HepG2 (cell line): ENCODE data around the gene PNKD. TPM values are rescaled to one million over a fixed set of nuclear protein-coding genes. Genes with fewer than 3 reads are reported as not detected.

Source experiments
- ATAC-seq: fragments of 200-7000 bp; cut with Tn5 transposase; 3 replicates; pipeline ENCODE4 v1.9.1; 2020; ENCODE audit warnings: mild to moderate bottlenecking, moderate library complexity
- BruUV-seq: library from RNA; stranded (reverse); fragments of 400-500 nt; replicated peaks from 2 replicates; lab custom pipeline; 2021; lab: Mats Ljungman, UMichigan
- CTCF ChIA-PET: fragments of 300-600 bp; formaldehyde crosslinking; extraction: SDS; loops from one replicate; lab custom pipeline; 2021; ENCODE audit warnings: low total read pairs, inconsistent platforms, low intra/inter-chr PET ratio; lab: Yijun Ruan, JAX
- POLR2A ChIA-PET: fragments of 350-600 bp; sonication (Branson Sonifier 250); formaldehyde crosslinking; loops from one replicate; lab custom pipeline; 2020; ENCODE audit warnings: antibody characterized with exemption, inconsistent platforms; lab: Yijun Ruan, JAX
- DNase-seq: peaks from one replicate; pipeline ENCODE4 v3.0.0-alpha.2; 2015; ENCODE audit warnings: low spot score
- FAIRE-seq: peaks from 3 replicates; lab custom pipeline; 2011; peaks lifted over from hg19 to GRCh38; lab: Jason Lieb, UNC
- H2AFZ ChIP-seq: one replicate; pipeline ENCODE4 v1.6.1; 2011; ENCODE audit warnings: low read length, inconsistent platforms
- H3K27ac ChIP-seq: fragments of 300-600 bp; 3 replicates; pipeline ENCODE4 v1.8.0; 2011; ENCODE audit warnings: mixed run types, mild to moderate bottlenecking, mixed read lengths, low read length, inconsistent platforms; ENCODE audit not compliant: insufficient read depth; ENCODE audit errors: extremely low read length
- H3K27me3 ChIP-seq, 2 experiments: fragments of 200-600 bp in 1 of 2; 2 replicates in 1 of 2; 3 replicates in 1 of 2; pipeline versions ENCODE4 v1.6.0 to v1.8.0; 2011; ENCODE audit warnings: low read length in 2 of 2, mild to moderate bottlenecking in 2 of 2, moderate library complexity in 2 of 2, inconsistent platforms in 1 of 2; ENCODE audit not compliant: insufficient read depth in 2 of 2, control insufficient read depth in 1 of 2
- H3K36me3 ChIP-seq, 2 experiments: fragments of 200-600 bp in 1 of 2; replicated peaks in 1 of 2; 2 replicates in 1 of 2; 3 replicates in 1 of 2; pipeline versions ENCODE4 v1.5.1 to v1.8.0; 2011; ENCODE audit warnings: low read length in 2 of 2, inconsistent platforms in 1 of 2; ENCODE audit not compliant: insufficient read depth in 2 of 2, control insufficient read depth in 1 of 2
- H3K4me1 ChIP-seq: 2 replicates; pipeline ENCODE4 v1.5.1; 2012; ENCODE audit warnings: low read length, inconsistent platforms; ENCODE audit not compliant: insufficient read depth
- H3K4me2 ChIP-seq: 2 replicates; pipeline ENCODE4 v1.6.0; 2011; ENCODE audit warnings: low read depth, low read length, inconsistent platforms
- H3K4me3 ChIP-seq, 3 experiments: fragments of 200-600 bp in 1 of 3; sonication (generic), shearing (Covaris generic) in 1 of 3; replicated peaks in 1 of 3; 2 replicates each; pipeline ENCODE4 v1.5.1; 2011 to 2016; ENCODE audit warnings: low read length in 3 of 3, inconsistent platforms in 2 of 3, low read depth in 2 of 3, mild to moderate bottlenecking in 2 of 3, control low read depth in 1 of 3, mixed read lengths in 1 of 3; ENCODE audit not compliant: insufficient read depth in 1 of 3
- H3K79me2 ChIP-seq: one replicate; pipeline ENCODE4 v1.6.1; 2011; ENCODE audit warnings: low read length, inconsistent platforms; ENCODE audit not compliant: insufficient read depth
- H3K9ac ChIP-seq: 2 replicates; pipeline ENCODE4 v1.6.0; 2011; ENCODE audit warnings: mild to moderate bottlenecking, low read depth, low read length, inconsistent platforms; ENCODE audit not compliant: insufficient read depth
- H3K9me3 ChIP-seq: 2 replicates; pipeline ENCODE4 v1.5.1; 2012; ENCODE audit warnings: mild to moderate bottlenecking, low read length
- H4K20me1 ChIP-seq: 2 replicates; pipeline ENCODE4 v1.6.0; 2011; ENCODE audit warnings: inconsistent platforms, mild to moderate bottlenecking, low read length, moderate library complexity; ENCODE audit not compliant: insufficient read depth
- RBM22 ChIP-seq: fragments of 200-400 bp; formaldehyde crosslinking; optimal IDR thresholded peaks from 2 replicates; pipeline ENCODE3; 2017; ENCODE audit warnings: mild to moderate bottlenecking, low read length, moderate library complexity
- ZNF670 ChIP-seq: sonication (generic); formaldehyde crosslinking; IDR thresholded peaks from 2 replicates; pipeline ENCODE4 v1.8.0; 2022; ENCODE audit warnings: mild to moderate bottlenecking, missing genetic modification reagents, borderline replicate concordance
- WGBS: methylation state at CpG from one replicate; pipeline ENCODE4 v1.1.6; 2017; ENCODE audit warnings: low lambda C conversion rate; 5-methylcytosine and 5-hydroxymethylcytosine counted together
- in situ Hi-C: cut with HindIII; loops from 2 replicates; pipeline ENCODE4 v1.10.0; 2017; ENCODE audit warnings: low pct_unique_long_range_greater_than_20kb; ENCODE audit not compliant: extremely low pct_ligation_motif_present
- intact Hi-C: fragments of 100-400 bp; cut with micrococcal nuclease; formaldehyde crosslinking; loops from one replicate; pipeline ENCODE4 v1.10.0; 2022; ENCODE audit not compliant: unreplicated experiment
- polyA plus RNA-seq, 8 experiments: library from polyadenylated mRNA; depleted of rRNA in 3 of 8; stranded (reverse) in 7 of 8; unstranded in 1 of 8; fragments of >200 nt; fragmentation: Illumina TruSeq in 4 of 8; extraction: Trizol in 4 of 8; gene quantifications; 2 replicates each; pipeline versions ENCODE4 v1.2.1 to v1.2.3, GENCODE V29; 2011 to 2016; ENCODE audit warnings: low read depth in 4 of 8, missing spikeins in 1 of 8, mixed read lengths in 1 of 8; ENCODE audit not compliant: insufficient read depth in 1 of 8
- total RNA-seq, 5 experiments: library from RNA; depleted of rRNA; stranded (reverse); fragments of >200 nt; fragmentation: Illumina TruSeq; extraction: Trizol; gene quantifications; 2 replicates each; pipeline ENCODE4 v1.2.3, GENCODE V29; 2016; ENCODE audit warnings: low read depth in 1 of 5
- TF ChIP-seq, protein P1 (sequence below): sonication (generic); formaldehyde crosslinking; IDR thresholded peaks from 2 replicates; pipeline ENCODE4 v1.4.0; 2020; ENCODE audit warnings: mild to moderate bottlenecking, missing genetic modification reagents, borderline replicate concordance
- TF ChIP-seq, protein P2 (sequence below): sonication (generic); formaldehyde crosslinking; IDR thresholded peaks from 2 replicates; pipeline ENCODE4 v1.4.0; 2020; ENCODE audit warnings: missing genetic modification reagents

PNKD gene
- total and polyA plus RNA-seq, 2 of the 13 experiments (the other 11 are each of a cell fraction or from before 2014, with no cell fraction given) = 55.9 to 80.4 TPM

DNA sequence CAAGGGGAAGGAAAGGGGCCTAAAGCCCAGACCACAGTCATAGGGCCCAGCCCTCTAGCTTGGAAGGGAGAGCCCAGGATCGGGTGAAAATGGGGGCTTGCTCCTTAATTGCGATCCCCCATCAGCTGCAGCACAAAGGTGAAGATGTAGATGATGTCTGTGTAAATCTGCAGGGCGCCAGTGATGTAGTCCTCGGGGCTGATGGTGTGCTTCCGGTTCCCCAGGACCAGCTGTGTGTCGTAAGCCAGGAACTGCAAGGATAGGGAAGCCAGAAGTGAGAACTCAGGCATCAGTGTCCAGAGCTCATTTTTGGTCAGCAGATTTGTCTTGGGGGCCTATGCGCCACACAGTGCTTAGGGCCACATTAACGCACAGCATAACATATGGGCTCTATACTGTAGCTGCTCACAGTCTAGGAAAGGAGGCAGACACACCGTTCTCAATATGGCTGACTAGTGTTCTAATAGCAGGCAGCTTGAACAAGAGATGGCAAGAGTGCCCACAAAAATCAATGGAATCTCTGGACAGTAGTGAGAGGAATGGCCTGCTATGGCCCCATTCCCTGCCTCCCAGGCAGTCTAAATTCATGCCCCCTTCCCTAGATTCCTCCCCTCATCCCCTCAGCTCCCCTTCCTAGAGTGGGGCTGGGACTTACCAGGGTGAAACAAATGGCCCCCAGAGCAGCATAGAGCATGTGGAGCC lies 5.2 kb downstream of the PNKD start:
- Histone ChIP-seq H2AFZ (no peak overlapping the region), H3K27me3 (no peaks in the 10 kb centered on the region; a peak in 1 of 5 replicates), H3K9me3 (no peaks in the 10 kb centered on the region), H3K27ac (no peak overlapping the region), H3K4me3 (no peak overlapping the region), H3K4me1 (peaks cover 23% of the 10 kb centered on the region), H4K20me1 (no peaks in the 10 kb centered on the region; the same call in 1 of the 2 replicates), H3K9ac (no peak overlapping the region), H3K36me3 (peaks cover 47 to 70% of the 10 kb centered on the region in 2 experiments), H3K4me2 (no peak overlapping the region), H3K79me2 (peaks cover 15% of the 10 kb centered on the region)
- in situ Hi-C loops (loop anchor here (10.0 kb wide), 1 partner anchor 189 kb away; no protein-coding TSS in a partner anchor), intact Hi-C loops (no loop called here)
- FAIRE-seq (no peak), DNase-seq (no peak), ATAC-seq (no peak)
- WGBS = 97% methylated on average over 9 of the region's 9 CpGs
- CTCF ChIA-PET = no interaction called here
- no TSS peak for BruUV-seq
- POLR2A ChIA-PET = interaction anchor here (1.6 to 7.5 kb wide), 4 partner anchors 10 to 131 kb away, joined by 3 to 121 read pairs (median 58); partner anchors contain the start of gene TMBIM1
- TF ChIP-seq ZNF670 (CRISPR knock-in tag) (no peak), RBM22 (peak; percentile 57)

DNA sequence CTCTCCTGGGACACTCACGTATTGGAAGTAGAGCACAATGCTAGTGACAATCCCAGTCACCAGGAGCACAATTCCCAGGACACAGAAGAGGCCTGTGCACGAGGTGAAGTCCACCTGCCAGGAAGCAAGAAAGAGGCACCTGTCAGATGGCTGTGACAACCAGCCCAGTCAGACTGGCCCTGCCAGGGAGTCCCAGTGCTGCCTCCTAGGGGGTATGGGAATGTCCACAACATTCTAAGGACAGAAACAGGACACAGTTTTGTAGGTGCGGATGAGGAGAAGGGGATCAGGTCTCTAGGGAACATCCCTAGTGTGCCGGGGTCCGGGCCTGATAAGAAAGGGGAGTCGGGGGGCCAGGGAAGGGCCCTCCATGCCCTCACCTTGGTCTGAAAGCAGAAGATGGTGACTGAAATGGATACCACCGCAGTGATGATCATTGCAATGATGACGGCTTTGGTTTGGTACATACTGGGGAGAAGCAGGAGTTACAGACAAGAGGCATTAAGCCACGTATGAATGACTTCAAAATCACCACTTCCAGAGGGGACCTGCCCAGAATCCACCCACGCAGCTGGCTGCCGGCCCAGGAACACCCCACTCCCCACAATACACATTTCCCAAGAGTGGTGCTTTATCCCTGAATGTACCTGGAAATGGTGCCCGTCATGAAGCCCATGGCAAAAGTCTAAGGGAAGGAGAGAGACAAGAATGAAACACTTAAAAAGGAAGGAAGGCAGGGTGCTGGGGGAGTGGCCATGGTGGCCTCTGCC lies 6.9 kb downstream of the PNKD start:
- in situ Hi-C loops (loop anchor here (10.0 kb wide), 1 partner anchor 188 kb away; no protein-coding TSS in a partner anchor), intact Hi-C loops (no loop called here)
- ChIA-PET POLR2A (interaction anchor here (1.3 to 7.5 kb wide), 3 partner anchors 8 to 14 kb away, joined by 3 to 121 read pairs (median 110); partner anchors contain the start of gene TMBIM1), CTCF (no interaction called here)
- no peaks in the 10 kb centered on the region for H3K27me3 ChIP-seq
- H3K9ac ChIP-seq = no peak overlapping the region
- peaks cover 55 to 83% of the 10 kb centered on the region in 2 experiments for H3K36me3 ChIP-seq
- H3K79me2 ChIP-seq = no peaks in the 10 kb centered on the region
- TF ChIP-seq, protein P1, sequence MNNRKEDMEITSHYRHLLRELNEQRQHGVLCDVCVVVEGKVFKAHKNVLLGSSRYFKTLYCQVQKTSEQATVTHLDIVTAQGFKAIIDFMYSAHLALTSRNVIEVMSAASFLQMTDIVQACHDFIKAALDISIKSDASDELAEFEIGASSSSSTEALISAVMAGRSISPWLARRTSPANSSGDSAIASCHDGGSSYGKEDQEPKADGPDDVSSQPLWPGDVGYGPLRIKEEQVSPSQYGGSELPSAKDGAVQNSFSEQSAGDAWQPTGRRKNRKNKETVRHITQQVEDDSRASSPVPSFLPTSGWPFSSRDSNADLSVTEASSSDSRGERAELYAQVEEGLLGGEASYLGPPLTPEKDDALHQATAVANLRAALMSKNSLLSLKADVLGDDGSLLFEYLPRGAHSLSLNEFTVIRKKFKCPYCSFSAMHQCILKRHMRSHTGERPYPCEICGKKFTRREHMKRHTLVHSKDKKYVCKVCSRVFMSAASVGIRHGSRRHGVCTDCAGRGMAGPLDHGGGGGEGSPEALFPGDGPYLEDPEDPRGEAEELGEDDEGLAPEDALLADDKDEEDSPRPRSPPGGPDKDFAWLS (CRISPR knock-in tag) = no peak
- TF ChIP-seq, protein P2, sequence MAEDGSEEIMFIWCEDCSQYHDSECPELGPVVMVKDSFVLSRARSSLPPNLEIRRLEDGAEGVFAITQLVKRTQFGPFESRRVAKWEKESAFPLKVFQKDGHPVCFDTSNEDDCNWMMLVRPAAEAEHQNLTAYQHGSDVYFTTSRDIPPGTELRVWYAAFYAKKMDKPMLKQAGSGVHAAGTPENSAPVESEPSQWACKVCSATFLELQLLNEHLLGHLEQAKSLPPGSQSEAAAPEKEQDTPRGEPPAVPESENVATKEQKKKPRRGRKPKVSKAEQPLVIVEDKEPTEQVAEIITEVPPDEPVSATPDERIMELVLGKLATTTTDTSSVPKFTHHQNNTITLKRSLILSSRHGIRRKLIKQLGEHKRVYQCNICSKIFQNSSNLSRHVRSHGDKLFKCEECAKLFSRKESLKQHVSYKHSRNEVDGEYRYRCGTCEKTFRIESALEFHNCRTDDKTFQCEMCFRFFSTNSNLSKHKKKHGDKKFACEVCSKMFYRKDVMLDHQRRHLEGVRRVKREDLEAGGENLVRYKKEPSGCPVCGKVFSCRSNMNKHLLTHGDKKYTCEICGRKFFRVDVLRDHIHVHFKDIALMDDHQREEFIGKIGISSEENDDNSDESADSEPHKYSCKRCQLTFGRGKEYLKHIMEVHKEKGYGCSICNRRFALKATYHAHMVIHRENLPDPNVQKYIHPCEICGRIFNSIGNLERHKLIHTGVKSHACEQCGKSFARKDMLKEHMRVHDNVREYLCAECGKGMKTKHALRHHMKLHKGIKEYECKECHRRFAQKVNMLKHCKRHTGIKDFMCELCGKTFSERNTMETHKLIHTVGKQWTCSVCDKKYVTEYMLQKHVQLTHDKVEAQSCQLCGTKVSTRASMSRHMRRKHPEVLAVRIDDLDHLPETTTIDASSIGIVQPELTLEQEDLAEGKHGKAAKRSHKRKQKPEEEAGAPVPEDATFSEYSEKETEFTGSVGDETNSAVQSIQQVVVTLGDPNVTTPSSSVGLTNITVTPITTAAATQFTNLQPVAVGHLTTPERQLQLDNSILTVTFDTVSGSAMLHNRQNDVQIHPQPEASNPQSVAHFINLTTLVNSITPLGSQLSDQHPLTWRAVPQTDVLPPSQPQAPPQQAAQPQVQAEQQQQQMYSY (CRISPR knock-in tag) = no peak
- no peak overlapping the region for H3K4me3 ChIP-seq
- no TSS peak for BruUV-seq
- H3K4me1 ChIP-seq = peaks cover 11% of the 10 kb centered on the region
- H3K4me2 ChIP-seq = no peak overlapping the region
- ATAC-seq (peak; percentile 11; the same call in 1 of the 3 replicates), FAIRE-seq (peak; percentile 43), DNase-seq (no peak)
- WGBS = 97% methylated on average over 11 of the region's 12 CpGs
- no peaks in the 10 kb centered on the region for H3K9me3 ChIP-seq
- peaks cover 2% of the 10 kb centered on the region; the same call in 1 of the 2 replicates for H4K20me1 ChIP-seq
- H3K27ac ChIP-seq = no peak overlapping the region
- H2AFZ ChIP-seq = no peak overlapping the region
